A549 (cell line): ENCODE data around the gene FBXL7. TPM values are rescaled to one million over a fixed set of nuclear protein-coding genes. Genes with fewer than 3 reads are reported as not detected.

Source experiments
- ATAC-seq, 2 experiments: fragments of 200-7000 bp in 1 of 2; fragments of >200 bp in 1 of 2; cut with Nextera tagmentation in 1 of 2; cut with Tn5 transposase in 1 of 2; 3 replicates each; pipeline versions ENCODE4 v1.8.0 to v1.9.1; 2018 to 2020; ENCODE audit warnings: mild to moderate bottlenecking in 1 of 2, moderate library complexity in 1 of 2
- CTCF ChIA-PET: fragments of 300-600 bp; sonication (Branson Sonifier 250); formaldehyde crosslinking; extraction: SDS; loops from one replicate; lab custom pipeline; 2021; ENCODE audit warnings: antibody characterized with exemption, inconsistent platforms; lab: Yijun Ruan, JAX
- POLR2A ChIA-PET: fragments of 350-600 bp; formaldehyde crosslinking; extraction: SDS; loops from one replicate; lab custom pipeline; 2021; ENCODE audit warnings: antibody characterized with exemption, inconsistent platforms; lab: Yijun Ruan, JAX
- DNase-seq, 2 experiments: peaks; one replicate each; pipeline versions ENCODE4 v3.0.0 to v3.0.0-alpha.2; 2011 to 2016; ENCODE audit warnings: low read depth in 1 of 2, low spot score in 1 of 2
- FAIRE-seq: peaks from 2 replicates; lab custom pipeline; 2011; peaks lifted over from hg19 to GRCh38; lab: Jason Lieb, UNC
- H3K27ac ChIP-seq, 2 experiments: fragments of >200 bp; sonication (Bioruptor Twin); formaldehyde crosslinking; 3 replicates each; pipeline ENCODE4 v1.5.1; 2016 to 2017
- H3K4me1 ChIP-seq: fragments of >200 bp; sonication (Bioruptor Twin); formaldehyde crosslinking; 3 replicates; pipeline ENCODE4 v1.6.1; 2016
- H3K4me2 ChIP-seq: fragments of >200 bp; sonication (Bioruptor Twin); formaldehyde crosslinking; 3 replicates; pipeline ENCODE4 v1.6.1; 2016
- H3K4me3 ChIP-seq: fragments of >200 bp; sonication (Bioruptor Twin); formaldehyde crosslinking; 3 replicates; pipeline ENCODE4 v1.5.1; 2016
- H3K9me3 ChIP-seq: fragments of >200 bp; sonication (Bioruptor Twin); formaldehyde crosslinking; 3 replicates; pipeline ENCODE4 v1.6.1; 2016
- BHLHE40 ChIP-seq: IDR thresholded peaks from 2 replicates; pipeline ENCODE4 v1.6.1; 2012; ENCODE audit warnings: low read depth, low read length, inconsistent platforms
- CEBPB ChIP-seq, 2 experiments: fragments of >200 bp in 1 of 2; sonication (Bioruptor Twin) in 1 of 2; formaldehyde crosslinking in 1 of 2; IDR thresholded peaks; 2 replicates each; pipeline ENCODE4 v1.6.1; 2012 to 2016
- CHD4 ChIP-seq: fragments of 200-600 bp; sonication (generic); IDR thresholded peaks from 2 replicates; pipeline ENCODE4 v1.6.1; 2016; ENCODE audit warnings: antibody characterized with exemption, mild to moderate bottlenecking, borderline replicate concordance
- EHMT2 ChIP-seq: fragments of 200-600 bp; sonication (generic); IDR thresholded peaks from 2 replicates; pipeline ENCODE4 v1.6.1; 2016; ENCODE audit warnings: antibody characterized with exemption, low read depth, mild to moderate bottlenecking, moderate library complexity
- EP300 ChIP-seq, 2 experiments: fragments of >200 bp; sonication (Bioruptor Twin); formaldehyde crosslinking; IDR thresholded peaks; 2 replicates in 1 of 2; 3 replicates in 1 of 2; pipeline ENCODE4 v1.6.1; 2016 to 2017
- ESRRA ChIP-seq: fragments of 150-350 bp; IDR thresholded peaks from 2 replicates; pipeline ENCODE4 v1.6.1; 2014; ENCODE audit warnings: mild to moderate bottlenecking, low read length, borderline replicate concordance
- GATA3 ChIP-seq: IDR thresholded peaks from 2 replicates; pipeline ENCODE4 v1.6.1; 2012; ENCODE audit warnings: borderline replicate concordance
- HEYL ChIP-seq: fragments of 250-450 bp; sonication (Bioruptor Pico); IDR thresholded peaks from 2 replicates; pipeline ENCODE4 v1.8.0; 2021; ENCODE audit warnings: mild to moderate bottlenecking, moderate library complexity
- JUNB ChIP-seq: fragments of >200 bp; sonication (Bioruptor Twin); formaldehyde crosslinking; IDR thresholded peaks from 2 replicates; pipeline ENCODE4 v1.6.1; 2016
- KDM1A ChIP-seq: fragments of 200-600 bp; sonication (generic); IDR thresholded peaks from 2 replicates; pipeline ENCODE4 v1.6.1; 2016; ENCODE audit warnings: low read depth, mild to moderate bottlenecking
- MAFK ChIP-seq: fragments of 450-650 bp; IDR thresholded peaks from 2 replicates; pipeline ENCODE4 v1.6.1; 2014; ENCODE audit not compliant: partially characterized antibody
- MAX ChIP-seq: IDR thresholded peaks from 2 replicates; pipeline ENCODE4 v1.6.1; 2012
- MYC ChIP-seq: IDR thresholded peaks from 2 replicates; pipeline ENCODE4 v1.6.1; 2012; ENCODE audit warnings: mild to moderate bottlenecking, inconsistent platforms, low read length, improper control_type of control experiment, borderline replicate concordance
- NPAS2 ChIP-seq: fragments of 250-450 bp; sonication (Bioruptor Pico); IDR thresholded peaks from 2 replicates; pipeline ENCODE4 v1.8.0; 2022; ENCODE audit warnings: mild to moderate bottlenecking, moderate library complexity, borderline replicate concordance
- POLR2A ChIP-seq: IDR thresholded peaks from 2 replicates; pipeline ENCODE4 v1.6.1; 2012; ENCODE audit warnings: mild to moderate bottlenecking, low read length
- POLR2AphosphoS2 ChIP-seq: conservative IDR thresholded peaks from 2 replicates; pipeline ENCODE4 v1.6.1; 2012; ENCODE audit warnings: low read length, improper control_type of control experiment, inconsistent platforms
- RAD21 ChIP-seq, 2 experiments: fragments of >200 bp in 1 of 2; sonication (Bioruptor Twin) in 1 of 2; formaldehyde crosslinking in 1 of 2; IDR thresholded peaks in 1 of 2; conservative IDR thresholded peaks in 1 of 2; 2 replicates in 1 of 2; 3 replicates in 1 of 2; pipeline ENCODE4 v1.6.1; 2012 to 2018; ENCODE audit warnings: inconsistent platforms in 1 of 2
- RARB ChIP-seq: fragments of 250-450 bp; sonication (Bioruptor Pico); IDR thresholded peaks from 2 replicates; pipeline ENCODE4 v1.8.0; 2021; ENCODE audit warnings: mild to moderate bottlenecking, moderate library complexity
- RCOR1 ChIP-seq: fragments of 150-350 bp; IDR thresholded peaks from 2 replicates; pipeline ENCODE4 v1.6.1; 2014; ENCODE audit warnings: antibody characterized with exemption, low read length, low read depth
- RFX5 ChIP-seq: fragments of 450-650 bp; IDR thresholded peaks from 2 replicates; pipeline ENCODE4 v1.7.1; 2014; ENCODE audit warnings: antibody characterized with exemption, mild to moderate bottlenecking, moderate library complexity
- RNF2 ChIP-seq: fragments of 200-600 bp; sonication (generic); IDR thresholded peaks from 2 replicates; pipeline ENCODE4 v1.6.1; 2016; ENCODE audit warnings: low read depth, mild to moderate bottlenecking, antibody characterized with exemption, moderate library complexity, borderline replicate concordance
- TFCP2L1 ChIP-seq: fragments of 250-450 bp; sonication (Bioruptor Pico); IDR thresholded peaks from 2 replicates; pipeline ENCODE4 v1.5.0; 2021; ENCODE audit warnings: mild to moderate bottlenecking
- WGBS: methylation state at CpG from one replicate; pipeline ENCODE4 v1.1.6; 2017; ENCODE audit errors: missing lambda C conversion rate; 5-methylcytosine and 5-hydroxymethylcytosine counted together
- polyA plus RNA-seq, 4 experiments: library from polyadenylated mRNA; depleted of rRNA in 3 of 4; stranded (reverse); fragments of >200 nt; fragmentation: RNase III in 1 of 4; extraction: RNeasy Plus Mini Kit Qiagen cat#74134 plus additional on column Dnase treatment in 1 of 4; gene quantifications; 2 replicates in 3 of 4; 3 replicates in 1 of 4; pipeline ENCODE4 v1.2.3, GENCODE V29; 2011 to 2017
- TF ChIP-seq, protein P1 (sequence below): fragments of >200 bp; sonication (Bioruptor Twin); formaldehyde crosslinking; IDR thresholded peaks from 3 replicates; pipeline ENCODE4 v1.6.1; 2016
- TF ChIP-seq, protein P2 (sequence below): fragments of 250-450 bp; sonication (Bioruptor Pico); IDR thresholded peaks from 2 replicates; pipeline ENCODE4 v1.5.0; 2020; ENCODE audit warnings: low read depth, mild to moderate bottlenecking, moderate library complexity
- TF ChIP-seq, protein P3 (sequence below): fragments of 450-650 bp; IDR thresholded peaks from 2 replicates; pipeline ENCODE4 v1.6.1; 2014; ENCODE audit warnings: antibody characterized with exemption

The FBXL7 gene
- polyA plus RNA-seq, 2 of the 4 experiments (the other 2 are of a cell fraction) = 0.90 to 1.7 TPM

GRCh38 chr5:15618938-15619337, 119.0 kb downstream of the FBXL7 start:
- Histone ChIP-seq H3K4me1 (no peaks in the 10 kb centered on the region), H3K9me3 (no peaks in the 10 kb centered on the region), H3K4me2 (no peak overlapping the region), H3K4me3 (no peak overlapping the region), H3K27ac (no peak overlapping the region)
- TF ChIP-seq, protein P1, sequence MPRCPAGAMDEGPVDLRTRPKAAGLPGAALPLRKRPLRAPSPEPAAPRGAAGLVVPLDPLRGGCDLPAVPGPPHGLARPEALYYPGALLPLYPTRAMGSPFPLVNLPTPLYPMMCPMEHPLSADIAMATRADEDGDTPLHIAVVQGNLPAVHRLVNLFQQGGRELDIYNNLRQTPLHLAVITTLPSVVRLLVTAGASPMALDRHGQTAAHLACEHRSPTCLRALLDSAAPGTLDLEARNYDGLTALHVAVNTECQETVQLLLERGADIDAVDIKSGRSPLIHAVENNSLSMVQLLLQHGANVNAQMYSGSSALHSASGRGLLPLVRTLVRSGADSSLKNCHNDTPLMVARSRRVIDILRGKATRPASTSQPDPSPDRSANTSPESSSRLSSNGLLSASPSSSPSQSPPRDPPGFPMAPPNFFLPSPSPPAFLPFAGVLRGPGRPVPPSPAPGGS = no peak
- no peak for TF ChIP-seq JUNB
- TF ChIP-seq, protein P2, sequence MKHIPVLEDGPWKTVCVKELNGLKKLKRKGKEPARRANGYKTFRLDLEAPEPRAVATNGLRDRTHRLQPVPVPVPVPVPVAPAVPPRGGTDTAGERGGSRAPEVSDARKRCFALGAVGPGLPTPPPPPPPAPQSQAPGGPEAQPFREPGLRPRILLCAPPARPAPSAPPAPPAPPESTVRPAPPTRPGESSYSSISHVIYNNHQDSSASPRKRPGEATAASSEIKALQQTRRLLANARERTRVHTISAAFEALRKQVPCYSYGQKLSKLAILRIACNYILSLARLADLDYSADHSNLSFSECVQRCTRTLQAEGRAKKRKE (CRISPR knock-in tag) = no peak
- no peak for TF ChIP-seq RFX5
- no peak for TF ChIP-seq POLR2AphosphoS2
- TF ChIP-seq RARB (CRISPR knock-in tag) = no peak
- TF ChIP-seq NPAS2 (CRISPR knock-in tag) = no peak
- no peak for TF ChIP-seq TFCP2L1 (CRISPR knock-in tag)
- TF ChIP-seq EHMT2 = no peak
- ATAC-seq (no peak), FAIRE-seq (no peak), DNase-seq (no peak)
- 81% methylated on average over 10 of the region's 10 CpGs for WGBS
- ChIA-PET POLR2A (no interaction called here), CTCF (no interaction called here)

GRCh38 chr5:15620501-15620900, 120.5 kb downstream of the FBXL7 start:
- CTCF ChIA-PET = no interaction called here
- POLR2A ChIA-PET = no interaction called here
- 30% methylated on average over 11 of the region's 11 CpGs for WGBS
- H3K4me1 ChIP-seq = no peaks in the 10 kb centered on the region
- no peak for DNase-seq
- H3K4me3 ChIP-seq = no peak overlapping the region
- no peak overlapping the region for H3K27ac ChIP-seq
- no peak for ATAC-seq
- no peak overlapping the region for H3K4me2 ChIP-seq
- TF ChIP-seq, protein P3, sequence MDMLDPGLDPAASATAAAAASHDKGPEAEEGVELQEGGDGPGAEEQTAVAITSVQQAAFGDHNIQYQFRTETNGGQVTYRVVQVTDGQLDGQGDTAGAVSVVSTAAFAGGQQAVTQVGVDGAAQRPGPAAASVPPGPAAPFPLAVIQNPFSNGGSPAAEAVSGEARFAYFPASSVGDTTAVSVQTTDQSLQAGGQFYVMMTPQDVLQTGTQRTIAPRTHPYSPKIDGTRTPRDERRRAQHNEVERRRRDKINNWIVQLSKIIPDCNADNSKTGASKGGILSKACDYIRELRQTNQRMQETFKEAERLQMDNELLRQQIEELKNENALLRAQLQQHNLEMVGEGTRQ = no peak
- TF ChIP-seq MAFK = no peak
- no peak for TF ChIP-seq RNF2
- TF ChIP-seq CEBPB (IDR thresholded peaks at IDR 0.05) = no peak
- no peak for TF ChIP-seq BHLHE40
- no peak for TF ChIP-seq RCOR1
- TF ChIP-seq POLR2A = no peak
- TF ChIP-seq RAD21 (conservative IDR thresholded peaks at IDR 0.05 in 1 of 2, IDR thresholded peaks at IDR 0.05 in 1 of 2) = no peak
- no peak for TF ChIP-seq CHD4
- TF ChIP-seq JUNB = no peak
- no peak for TF ChIP-seq ESRRA
- no peak for TF ChIP-seq KDM1A
- no peak for TF ChIP-seq TFCP2L1 (CRISPR knock-in tag)
- TF ChIP-seq GATA3 = no peak
- TF ChIP-seq MYC = no peak
- no peak for TF ChIP-seq EP300 (IDR thresholded peaks at IDR 0.05)
- TF ChIP-seq HEYL = no peak
- TF ChIP-seq MAX = no peak
- TF ChIP-seq RARB (CRISPR knock-in tag) = no peak
- TF ChIP-seq, all 56 proteins: peak for 0
- FAIRE-seq = no peak
- H3K9me3 ChIP-seq = no peaks in the 10 kb centered on the region
